SIG-M5 treated with dmso at 0.1 percent for 504 hours (cell line): ENCODE results near the gene VRK2.
"Not testable (repeated sequence)": the region's sequence is repeated elsewhere in the genome, so short reads cannot be mapped to it uniquely, and the experiment has no call there.

Experiments used
- DNase-seq: peaks from one replicate; lab custom pipeline; 2025; ENCODE audit not compliant: unreplicated experiment; lab: John Stamatoyannopoulos, UW

VRK2 gene

GRCh38 chr2:58157754-58158153 lies 111.1 kb downstream of the VRK2 start:
- DNase-seq = no peak

GRCh38 chr2:58158481-58158880 lies 111.9 kb downstream of the VRK2 start:
- DNase-seq = no peak

GRCh38 chr2:58163913-58164312 lies 117.3 kb downstream of the VRK2 start:
- DNase-seq = no peak

- not testable (repeated sequence) for DNase-seq
Measured at GRCh38 chr2:58168130-58168529, 121.5 kb downstream of the VRK2 start.

- not testable (repeated sequence) for DNase-seq
Measured at GRCh38 chr2:58169845-58170244, 123.2 kb downstream of the VRK2 start.

- DNase-seq = not testable (repeated sequence)
Measured at GRCh38 chr2:58170334-58170933, 123.8 kb downstream of the VRK2 start.

GRCh38 chr2:58171831-58172230 lies 125.2 kb downstream of the VRK2 start:
- DNase-seq = not testable (repeated sequence)

- DNase-seq = not testable (repeated sequence)
Measured at GRCh38 chr2:58177187-58177586, 130.6 kb downstream of the VRK2 start.

- DNase-seq = not testable (repeated sequence)
Measured at GRCh38 chr2:58180175-58180574, 133.6 kb downstream of the VRK2 start.

- DNase-seq = no peak
Measured at GRCh38 chr2:58180635-58181034, 134.0 kb downstream of the VRK2 start.

- DNase-seq = no peak
Measured at GRCh38 chr2:58182527-58182926, 135.9 kb downstream of the VRK2 start.

GRCh38 chr2:58186501-58186900 lies 139.9 kb downstream of the VRK2 start:
- no peak for DNase-seq

GRCh38 chr2:58187022-58187421 lies 140.4 kb downstream of the VRK2 start:
- not testable (repeated sequence) for DNase-seq

GRCh38 chr2:58194458-58194857 lies 147.9 kb downstream of the VRK2 start:
- no peak for DNase-seq

- no peak for DNase-seq
Measured at GRCh38 chr2:58195662-58196061, 149.1 kb downstream of the VRK2 start.

GRCh38 chr2:58197894-58198293 lies 151.3 kb downstream of the VRK2 start:
- no peak for DNase-seq

- no peak for DNase-seq
Measured at GRCh38 chr2:58202404-58202803, 155.8 kb downstream of the VRK2 start.

- DNase-seq = no peak
Measured at GRCh38 chr2:58203018-58203417, 156.4 kb downstream of the VRK2 start.

GRCh38 chr2:58204195-58204959 lies 157.8 kb downstream of the VRK2 start:
- DNase-seq = no peak

GRCh38 chr2:58206785-58207184 lies 160.2 kb downstream of the VRK2 start:
- no peak for DNase-seq

GRCh38 chr2:58207189-58207588 lies 160.6 kb downstream of the VRK2 start:
- DNase-seq = no peak
